Renal pelvis (tissue), 4 donors: ENCODE results near the gene AGER. TPM values are rescaled to one million over a fixed set of nuclear protein-coding genes. Genes with fewer than 3 reads are reported as not detected.
"Not testable (repeated sequence)": the region's sequence is repeated elsewhere in the genome, so short reads cannot be mapped to it uniquely, and the experiment has no call there.

Experiments used
- DNase-seq: peaks from one replicate; pipeline ENCODE4 v3.0.0-alpha.2; 2013
- polyA plus RNA-seq, 3 donors: library from polyadenylated mRNA; unstranded; fragments of 120-200 nt; gene quantifications; one replicate each; pipeline ENCODE4 v1.2.1, GENCODE V29; 2013; ENCODE audit not compliant: insufficient read length in 3 of 3

AGER gene
- polyA plus RNA-seq, 3 donors: 18.7 to 27.0 (median 26.8) TPM

GRCh38 chr6:32151181-32151862 lies 32.7 kb downstream of the AGER start:
- DNase-seq: no peak

- no peak for DNase-seq
Measured at GRCh38 chr6:32149932-32150870, 33.9 kb downstream of the AGER start.

GRCh38 chr6:32149092-32149755 lies 34.8 kb downstream of the AGER start:
- no peak for DNase-seq

GRCh38 chr6:32148289-32149091 lies 35.6 kb downstream of the AGER start:
- peak; percentile 78 for DNase-seq

- DNase-seq: no peak
Measured at GRCh38 chr6:32147401-32148132, 36.5 kb downstream of the AGER start.

- no peak for DNase-seq
Measured at GRCh38 chr6:32146687-32147086, 37.4 kb downstream of the AGER start.

- no peak for DNase-seq
Measured at GRCh38 chr6:32146287-32146686, 37.8 kb downstream of the AGER start.

GRCh38 chr6:32144238-32144637 lies 39.8 kb downstream of the AGER start:
- not testable (repeated sequence) for DNase-seq

- no peak for DNase-seq
Measured at GRCh38 chr6:32140420-32141046, 43.5 kb downstream of the AGER start.

- DNase-seq: no peak
Measured at GRCh38 chr6:32139590-32139989, 44.5 kb downstream of the AGER start.

GRCh38 chr6:32137454-32137853 lies 46.6 kb downstream of the AGER start:
- no peak for DNase-seq

- no peak for DNase-seq
Measured at GRCh38 chr6:32133786-32134185, 50.3 kb downstream of the AGER start.

GRCh38 chr6:32132110-32132509 lies 51.9 kb downstream of the AGER start:
- DNase-seq: no peak

GRCh38 chr6:32131439-32131948 lies 52.6 kb downstream of the AGER start:
- DNase-seq: no peak

Other genes with a start within 250 kb of the AGER start
- gene CFB, start 238.2 kb downstream of the AGER start, polyA plus RNA-seq: 1 to 10 TPM; 4.3 to 8.4 (median 6.5) TPM
- 100 to 1,000 TPM in 1 of 3 donors, 10 to 100 TPM in 2; 95.7 to 107 (median 95.8) TPM for gene NELFE, start 225.3 kb downstream of the AGER start, polyA plus RNA-seq
- 10 to 100 TPM; 49.2 to 54.8 (median 50.5) TPM for gene SKIC2, start 225.1 kb downstream of the AGER start, polyA plus RNA-seq
- 10 to 100 TPM; 33.8 to 37.2 (median 35.1) TPM for gene DXO, start 212.1 kb downstream of the AGER start, polyA plus RNA-seq
- 10 to 100 TPM; 13.7 to 26.8 (median 16.1) TPM for gene C4A, start 202.2 kb downstream of the AGER start, polyA plus RNA-seq
- 10 to 100 TPM; 21.3 to 27.5 (median 22.2) TPM for gene C4B, start 169.5 kb downstream of the AGER start, polyA plus RNA-seq
- gene CYP21A2, start 145.8 kb downstream of the AGER start, polyA plus RNA-seq: 1 to 10 TPM in 2 of 3 donors, under 1 TPM in 1; 0.43 to 2.4 (median 1.8) TPM
- 1 to 10 TPM; 4.3 to 5.6 (median 4.3) TPM for gene TNXB, start 74.9 kb downstream of the AGER start, polyA plus RNA-seq
- gene ATF6B, start 56.0 kb downstream of the AGER start, polyA plus RNA-seq: 100 to 1,000 TPM in 1 of 3 donors, 10 to 100 TPM in 2; 89.8 to 114 (median 96.6) TPM
- gene FKBPL, start 54.0 kb downstream of the AGER start, polyA plus RNA-seq: 1 to 10 TPM; 7.9 to 9.4 (median 9.2) TPM
- gene PRRT1, start 32.3 kb downstream of the AGER start, polyA plus RNA-seq: 1 to 10 TPM; 2.2 to 3.9 (median 2.8) TPM
- 10 to 100 TPM; 34.4 to 56.0 (median 44.0) TPM for gene PPT2, start 30.1 kb downstream of the AGER start, polyA plus RNA-seq
- 10 to 100 TPM; 24.9 to 42.0 (median 35.8) TPM for gene EGFL8, start 19.7 kb downstream of the AGER start, polyA plus RNA-seq
- 100 to 1,000 TPM; 108 to 122 (median 116) TPM for gene AGPAT1, start 8.2 kb downstream of the AGER start, polyA plus RNA-seq
- gene RNF5, start 5.8 kb downstream of the AGER start, polyA plus RNA-seq: 100 to 1,000 TPM in 2 of 3 donors, 10 to 100 TPM in 1; 95.0 to 110 (median 110) TPM
- gene PBX2, start 5.9 kb upstream of the AGER start, polyA plus RNA-seq: 100 to 1,000 TPM; 180 to 191 (median 190) TPM
- 10 to 100 TPM; 10.0 to 12.9 (median 10.6) TPM for gene GPSM3, start 8.4 kb upstream of the AGER start, polyA plus RNA-seq
- gene NOTCH4, start 39.8 kb upstream of the AGER start, polyA plus RNA-seq: 10 to 100 TPM; 17.4 to 30.0 (median 24.5) TPM
- gene TSBP1, start 187.7 kb upstream of the AGER start, polyA plus RNA-seq: under 1 TPM; 0.11 to 0.74 (median 0.17) TPM
- 1 to 10 TPM; 1.4 to 3.9 (median 3.4) TPM for gene BTNL2, start 222.9 kb upstream of the AGER start, polyA plus RNA-seq